CD4-positive, alpha-beta T cell treated with Interleukin-17A for 1 hour (primary cell): ENCODE measurements around the gene MLLT10.
A peak's percentile ranks its signal among the peaks of the same experiment; 100 is the strongest.

Experiments
- DNase-seq: peaks from one replicate; pipeline ENCODE4 v3.0.0-alpha.2; 2020

Gene MLLT10

GRCh38 chr10:21655236-21655635 is 121.2 kb downstream of the MLLT10 start:
- no peak for DNase-seq

- no peak for DNase-seq
Observed at GRCh38 chr10:21655687-21656086, 121.7 kb downstream of the MLLT10 start.

- no peak for DNase-seq
Observed at GRCh38 chr10:21661087-21661486, 127.1 kb downstream of the MLLT10 start.

- DNase-seq, result no peak
Observed at GRCh38 chr10:21661935-21662334, 127.9 kb downstream of the MLLT10 start.

- DNase-seq, result no peak
Observed at GRCh38 chr10:21662635-21663034, 128.6 kb downstream of the MLLT10 start.

- DNase-seq, result no peak
Observed at GRCh38 chr10:21668831-21669230, 134.8 kb downstream of the MLLT10 start.

- DNase-seq, result no peak
Observed at GRCh38 chr10:21670391-21670790, 136.4 kb downstream of the MLLT10 start.

- no peak for DNase-seq
Observed at GRCh38 chr10:21673668-21674067, 139.6 kb downstream of the MLLT10 start.

- DNase-seq, result peak; percentile 46
Observed at GRCh38 chr10:21675157-21675796, 141.2 kb downstream of the MLLT10 start.

- DNase-seq, result no peak
Observed at GRCh38 chr10:21677551-21677950, 143.5 kb downstream of the MLLT10 start.

- no peak for DNase-seq
Observed at GRCh38 chr10:21681156-21681555, 147.1 kb downstream of the MLLT10 start.

- no peak for DNase-seq
Observed at GRCh38 chr10:21687266-21688008, 153.4 kb downstream of the MLLT10 start.

GRCh38 chr10:21688009-21688332 is 153.9 kb downstream of the MLLT10 start:
- DNase-seq, result no peak

- DNase-seq, result no peak
Observed at GRCh38 chr10:21688870-21689269, 154.8 kb downstream of the MLLT10 start.

- no peak for DNase-seq
Observed at GRCh38 chr10:21689881-21690280, 155.8 kb downstream of the MLLT10 start.

- DNase-seq, result no peak
Observed at GRCh38 chr10:21692916-21693315, 158.9 kb downstream of the MLLT10 start.

GRCh38 chr10:21693418-21693817 is 159.4 kb downstream of the MLLT10 start:
- DNase-seq, result no peak

- no peak for DNase-seq
Observed at GRCh38 chr10:21694631-21695030, 160.6 kb downstream of the MLLT10 start.

GRCh38 chr10:21696302-21696701 is 162.3 kb downstream of the MLLT10 start:
- no peak for DNase-seq

- DNase-seq, result no peak
Observed at GRCh38 chr10:21699575-21699974, 165.5 kb downstream of the MLLT10 start.

GRCh38 chr10:21700474-21700873 is 166.4 kb downstream of the MLLT10 start:
- DNase-seq, result no peak

GRCh38 chr10:21702633-21703111 is 168.6 kb downstream of the MLLT10 start:
- peak; percentile 36 for DNase-seq

GRCh38 chr10:21705142-21705827 is 171.3 kb downstream of the MLLT10 start:
- DNase-seq, result no peak

- DNase-seq, result no peak
Observed at GRCh38 chr10:21705828-21706176, 171.8 kb downstream of the MLLT10 start.
